Esophagus muscularis mucosa (tissue), 4 donors: Measurements from ENCODE around the gene MEI4. TPM values are rescaled to one million over a fixed set of nuclear protein-coding genes. Genes with fewer than 3 reads are reported as not detected.

Experiments used
- DNase-seq: peaks from one replicate; pipeline ENCODE4 v3.0.0-alpha.2; 2017; ENCODE audit errors: extremely low spot score
- H3K27ac ChIP-seq, 4 donors: fragments of 200-600 bp; sonication (generic); replicated peaks in 1 of 4; 1 replicate in 3 of 4; 2 replicates in 1 of 4; pipeline ENCODE4 v1.5.1; 2016 to 2019; ENCODE audit warnings: mild to moderate bottlenecking in 1 of 4
- H3K27me3 ChIP-seq, 4 donors: fragments of 200-600 bp; sonication (generic); one replicate each; pipeline versions ENCODE4 v1.5.1 to v1.6.0; 2016 to 2019
- H3K36me3 ChIP-seq, 4 donors: fragments of 200-600 bp; sonication (generic); one replicate each; pipeline ENCODE4 v1.5.1; 2016 to 2019
- H3K4me1 ChIP-seq, 4 donors: fragments of 200-600 bp; sonication (generic); one replicate each; pipeline ENCODE4 v1.5.1; 2016 to 2019
- H3K4me3 ChIP-seq, 4 donors: fragments of 200-600 bp; sonication (generic); 1 replicate in 2 of 4; 2 replicates in 2 of 4; pipeline ENCODE4 v1.5.1; 2016 to 2019; ENCODE audit warnings: mild to moderate bottlenecking in 4 of 4, moderate library complexity in 1 of 4
- H3K9me3 ChIP-seq, 4 donors: fragments of 200-600 bp; sonication (generic); 1 replicate in 3 of 4; 2 replicates in 1 of 4; pipeline ENCODE4 v1.5.1; 2016 to 2019
- CTCF ChIP-seq, 3 experiments: fragments of 200-600 bp in 2 of 3; fragments of 450-650 bp in 1 of 3; sonication (generic) in 2 of 3; IDR thresholded peaks; one replicate each; pipeline ENCODE4 v1.5.1; 2017 to 2019; ENCODE audit warnings: antibody characterized with exemption in 3 of 3, mild to moderate bottlenecking in 2 of 3, moderate library complexity in 1 of 3
- EP300 ChIP-seq: sonication (generic); formaldehyde crosslinking; IDR thresholded peaks from one replicate; pipeline ENCODE4 v1.6.1; 2017; ENCODE audit warnings: antibody characterized with exemption
- POLR2A ChIP-seq: fragments of 450-650 bp; IDR thresholded peaks from one replicate; pipeline ENCODE4 v1.6.1; 2017; ENCODE audit warnings: antibody characterized with exemption, moderate library complexity, mild to moderate bottlenecking, low read depth
- POLR2AphosphoS5 ChIP-seq, 2 donors: sonication (generic); formaldehyde crosslinking; IDR thresholded peaks; one replicate each; pipeline ENCODE4 v1.6.1; 2017; ENCODE audit warnings: antibody characterized with exemption in 2 of 2
- WGBS: methylation state at CpG from one replicate; pipeline ENCODE4 v1.1.5; 2018; 5-methylcytosine and 5-hydroxymethylcytosine counted together
- intact Hi-C: fragments of 100-400 bp; cut with DNase I; formaldehyde crosslinking; loops from one replicate; pipeline ENCODE4 v1.15.1; 2023
- total RNA-seq, 4 donors: library from RNA; depleted of rRNA; stranded (reverse); fragments of >200 nt; gene quantifications; one replicate each; pipeline versions ENCODE4 v1.1.0 to v1.2.1, GENCODE V29; 2016

MEI4 gene
- total RNA-seq, 4 donors from 2014 or later: 0.06 to 0.39 (median 0.17) TPM; not detected in 1

- Histone ChIP-seq H3K27ac (no peak overlapping the region), H3K4me3 (no peak overlapping the region), H3K4me1 (peaks cover 0 to 4% (median 0%) of the 10 kb centered on the region in 4 donors), H3K27me3 (no peaks in the 10 kb centered on the region), H3K36me3 (no peaks in the 10 kb centered on the region), H3K9me3 (peaks cover 0 to 30% (median 21%) of the 10 kb centered on the region in 4 donors)
- DNase-seq: no peak
- WGBS: 21% methylated on average over 4 of the region's 4 CpGs
- TF ChIP-seq POLR2A (no peak), CTCF (IDR thresholded peaks at IDR 0.05) (no peak)
- intact Hi-C loops: no loop called here
These were observed 240.6 kb downstream of the MEI4 start for GRCh38 chr6:77893391-77893790.

- H3K36me3 ChIP-seq: no peaks in the 10 kb centered on the region
- no peak for DNase-seq
- no peak overlapping the region for H3K4me3 ChIP-seq
- WGBS: 86% methylated on average over 3 of the region's 3 CpGs
- no peaks in the 10 kb centered on the region for H3K27me3 ChIP-seq
- H3K9me3 ChIP-seq: peaks cover 0 to 8% (median 2%) of the 10 kb centered on the region in 4 donors
- no peaks in the 10 kb centered on the region for H3K4me1 ChIP-seq
- intact Hi-C loops: no loop called here
- H3K27ac ChIP-seq: no peak overlapping the region
- no peak for TF ChIP-seq POLR2A
- TF ChIP-seq CTCF (IDR thresholded peaks at IDR 0.05): no peak
- no peak for TF ChIP-seq EP300
- TF ChIP-seq POLR2AphosphoS5 (IDR thresholded peaks at IDR 0.05): no peak
These were observed 253.2 kb downstream of the MEI4 start for GRCh38 chr6:77906070-77906469.

DNA sequence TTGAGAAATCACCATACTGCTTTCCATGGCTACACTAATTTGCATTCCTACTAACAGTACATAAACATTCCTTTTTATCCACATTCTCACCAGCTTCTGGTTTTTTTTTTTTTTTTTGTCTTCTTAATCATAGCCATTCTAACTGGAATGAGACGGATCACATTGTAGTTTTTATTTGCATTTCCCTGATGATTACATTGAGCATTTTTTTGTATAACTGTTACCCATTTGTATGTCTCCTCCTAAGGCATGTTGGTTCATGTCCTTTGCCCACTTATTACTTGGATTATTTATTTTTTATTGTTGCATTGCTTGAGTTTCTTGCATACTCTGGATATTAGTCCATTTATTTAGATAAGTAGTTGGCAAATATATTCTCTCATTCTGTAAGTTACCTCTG is 258.0 kb downstream of the MEI4 start:
- Histone ChIP-seq H3K27ac (no peak overlapping the region), H3K36me3 (no peaks in the 10 kb centered on the region), H3K4me1 (no peaks in the 10 kb centered on the region), H3K4me3 (no peak overlapping the region), H3K27me3 (no peaks in the 10 kb centered on the region), H3K9me3 (peaks cover 0 to 28% (median 25%) of the 10 kb centered on the region in 4 donors)
- DNase-seq: no peak
- TF ChIP-seq CTCF (IDR thresholded peaks at IDR 0.05) (no peak), POLR2AphosphoS5 (IDR thresholded peaks at IDR 0.05) (no peak), POLR2A (no peak), EP300 (no peak)
- 80% methylated on average over 1 of the region's 1 CpG for WGBS
- intact Hi-C loops: no loop called here

- no peak for DNase-seq
- Histone ChIP-seq H3K27ac (no peak overlapping the region), H3K36me3 (no peaks in the 10 kb centered on the region), H3K27me3 (no peaks in the 10 kb centered on the region), H3K4me3 (no peak overlapping the region), H3K9me3 (no peaks in the 10 kb centered on the region), H3K4me1 (peaks cover 0 to 5% (median 0%) of the 10 kb centered on the region in 4 donors)
- intact Hi-C loops: no loop called here
- TF ChIP-seq POLR2A: no peak
- no peak for TF ChIP-seq CTCF (IDR thresholded peaks at IDR 0.05)
- TF ChIP-seq EP300: no peak
- no peak for TF ChIP-seq POLR2AphosphoS5 (IDR thresholded peaks at IDR 0.05)
- 51% methylated on average over 3 of the region's 3 CpGs for WGBS
These were observed 273.4 kb downstream of the MEI4 start for GRCh38 chr6:77926198-77926751.

DNA sequence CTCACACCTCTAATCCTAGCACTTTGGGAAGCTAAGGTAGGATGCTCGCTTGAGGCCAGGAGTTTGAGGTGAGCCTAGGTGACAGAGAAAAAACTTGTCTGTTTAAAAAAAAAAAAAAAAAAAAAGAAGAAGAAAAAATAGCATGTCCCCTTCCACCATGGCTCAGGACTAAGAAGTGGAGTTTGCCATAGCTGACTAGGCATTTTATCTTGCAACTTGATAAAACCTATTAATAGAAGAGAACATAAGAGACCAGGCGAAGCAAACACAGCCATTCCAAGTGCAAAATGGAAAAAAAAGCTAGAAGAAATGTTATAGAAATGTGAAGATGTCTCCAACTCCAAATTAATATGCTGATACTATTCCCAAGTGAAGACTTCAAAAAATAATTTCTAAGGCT is 277.5 kb downstream of the MEI4 start:
- TF ChIP-seq POLR2AphosphoS5 (IDR thresholded peaks at IDR 0.05) (no peak), CTCF (IDR thresholded peaks at IDR 0.05) (no peak), EP300 (no peak), POLR2A (no peak)
- WGBS: 77% methylated on average over 2 of the region's 2 CpGs
- intact Hi-C loops: no loop called here

More for the DNA sequence above, 277.5 kb downstream of the MEI4 start:
- Histone ChIP-seq H3K4me3 (no peak overlapping the region), H3K9me3 (no peaks in the 10 kb centered on the region), H3K4me1 (peaks cover 0 to 5% (median 0%) of the 10 kb centered on the region in 4 donors), H3K27ac (no peak overlapping the region), H3K36me3 (no peaks in the 10 kb centered on the region), H3K27me3 (no peaks in the 10 kb centered on the region)
- DNase-seq: no peak
